HUES48 (cell line): Measurements from ENCODE around the gene RTKN.
A peak's percentile ranks its signal among the peaks of the same experiment; 100 is the strongest.

ENCODE experiments used
- H3K27ac ChIP-seq: one replicate; pipeline ENCODE4 v1.7.0; 2013; ENCODE audit warnings: low read depth, low read length, inconsistent platforms
- H3K27me3 ChIP-seq: 2 replicates; pipeline ENCODE4 v1.6.1; 2013; ENCODE audit warnings: mild to moderate bottlenecking, low read length; ENCODE audit not compliant: control insufficient read depth, insufficient read depth
- H3K36me3 ChIP-seq: 2 replicates; pipeline ENCODE4 v1.6.1; 2013; ENCODE audit warnings: low read length; ENCODE audit not compliant: control insufficient read depth, insufficient read depth
- H3K4me1 ChIP-seq: 2 replicates; pipeline ENCODE4 v1.6.1; 2013; ENCODE audit warnings: mild to moderate bottlenecking, low read length; ENCODE audit not compliant: control insufficient read depth, insufficient read depth
- H3K4me3 ChIP-seq: 2 replicates; pipeline ENCODE4 v1.5.1; 2013; ENCODE audit warnings: mild to moderate bottlenecking, low read depth, low read length
- H3K9ac ChIP-seq: 2 replicates; pipeline ENCODE4 v1.6.1; 2013; ENCODE audit warnings: mild to moderate bottlenecking, low read depth, low read length, moderate library complexity
- H3K9me3 ChIP-seq: 2 replicates; pipeline ENCODE4 v1.6.1; 2013; ENCODE audit warnings: low read length; ENCODE audit not compliant: control insufficient read depth, insufficient read depth

Gene RTKN

GRCh38 chr2:74430502-74430901 lies 11.2 kb downstream of the RTKN start:
- Histone ChIP-seq H3K27me3 (no peaks in the 10 kb centered on the region), H3K9me3 (no peaks in the 10 kb centered on the region), H3K36me3 (peaks cover 76% of the 10 kb centered on the region), H3K9ac (no peak overlapping the region), H3K27ac (no peak overlapping the region), H3K4me1 (no peaks in the 10 kb centered on the region), H3K4me3 (no peak overlapping the region)

DNA sequence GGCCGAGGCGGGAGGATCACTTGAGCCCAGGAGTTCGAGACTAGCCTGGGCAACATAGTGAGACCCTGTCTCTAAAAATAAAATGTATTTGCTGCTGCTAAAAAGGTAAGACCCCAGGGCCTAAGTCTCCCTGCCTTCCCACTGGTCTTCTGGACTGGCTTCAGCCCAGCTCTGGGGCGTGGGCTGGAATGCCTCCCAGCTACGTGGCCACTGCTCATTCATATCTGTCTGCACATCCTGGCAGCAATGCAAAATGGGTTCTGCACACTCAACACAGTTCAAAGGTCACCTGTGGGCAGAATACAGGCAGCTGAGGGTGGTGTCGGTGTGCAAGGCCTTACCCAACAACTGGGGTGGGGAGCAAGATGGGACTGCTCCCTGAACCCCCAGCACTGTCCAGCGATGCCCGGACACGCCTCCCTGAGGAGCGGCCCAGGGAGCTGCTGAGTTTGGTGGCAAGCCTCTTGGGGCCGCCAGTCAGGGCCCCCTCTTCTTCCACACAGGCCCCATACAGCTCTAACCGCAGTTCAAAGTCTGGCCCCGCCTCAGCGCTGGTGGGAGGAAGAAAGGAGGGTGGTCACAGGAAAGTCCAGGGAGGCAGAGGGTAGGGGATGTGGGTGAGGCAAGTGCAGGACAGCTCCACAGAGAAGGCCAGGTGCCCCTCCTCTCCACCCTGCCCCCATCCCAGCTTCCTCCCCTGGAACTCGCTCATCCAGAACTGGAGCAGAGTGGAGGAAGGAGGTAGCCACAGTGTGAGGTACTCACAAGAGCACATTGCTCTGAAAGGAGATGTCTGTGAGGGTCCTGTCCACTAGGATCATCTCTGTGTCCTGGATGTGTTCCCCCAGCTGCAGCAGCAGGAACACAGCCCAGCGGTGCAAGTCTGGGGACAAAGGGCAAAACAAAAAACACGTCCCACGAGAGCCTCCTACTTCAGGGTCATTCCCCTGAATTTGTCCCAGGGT lies 12.0 kb downstream of the RTKN start:
- H3K9ac ChIP-seq, result no peak overlapping the region
- peaks cover 77% of the 10 kb centered on the region for H3K36me3 ChIP-seq
- no peak overlapping the region for H3K4me3 ChIP-seq
- H3K9me3 ChIP-seq, result no peaks in the 10 kb centered on the region
- H3K27me3 ChIP-seq, result no peaks in the 10 kb centered on the region
- H3K4me1 ChIP-seq, result no peaks in the 10 kb centered on the region
- no peak overlapping the region for H3K27ac ChIP-seq

DNA sequence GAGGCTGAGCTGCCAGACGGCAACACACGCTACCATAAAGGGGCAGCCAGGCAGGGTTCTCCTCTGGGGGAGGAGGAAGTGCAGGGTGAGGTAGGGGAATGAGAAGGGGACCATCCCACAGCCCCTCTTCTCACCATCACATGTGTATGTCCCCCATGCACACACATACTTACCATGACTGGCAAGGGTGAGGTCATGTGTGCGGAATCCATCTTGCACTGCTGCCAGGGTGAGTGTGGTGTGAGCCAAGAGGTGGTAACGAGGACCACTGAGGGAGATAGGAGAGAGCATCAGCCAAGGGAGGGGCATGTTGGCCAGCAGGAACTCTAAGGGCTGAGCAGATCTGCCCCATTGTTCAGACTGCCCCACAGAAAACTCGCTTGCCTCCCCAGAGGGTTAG lies 13.1 kb downstream of the RTKN start:
- Histone ChIP-seq H3K9me3 (no peaks in the 10 kb centered on the region), H3K27ac (no peak overlapping the region), H3K4me1 (no peaks in the 10 kb centered on the region), H3K27me3 (no peaks in the 10 kb centered on the region), H3K9ac (no peak overlapping the region), H3K36me3 (peaks cover 80% of the 10 kb centered on the region), H3K4me3 (no peak overlapping the region)

DNA sequence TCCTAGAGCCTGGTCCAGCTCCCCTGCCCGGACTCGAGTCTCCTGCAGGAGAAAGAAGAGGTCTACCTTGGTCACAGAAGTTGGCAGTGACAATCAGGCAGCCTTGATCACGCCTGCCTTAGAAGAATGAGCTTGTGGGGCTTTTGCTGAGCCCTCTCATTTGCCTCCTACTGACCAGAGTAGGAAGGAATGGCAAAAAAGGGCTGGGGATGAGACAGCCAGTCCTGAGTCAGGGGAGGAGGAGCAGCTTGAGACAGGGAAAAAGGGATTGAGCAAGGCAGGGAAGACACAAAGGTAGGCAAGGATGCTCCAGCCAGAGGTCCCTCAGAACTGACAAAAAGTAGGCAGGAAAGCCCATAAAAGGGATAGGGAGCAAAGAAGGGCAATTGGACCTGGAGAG lies 14.2 kb downstream of the RTKN start:
- Histone ChIP-seq H3K4me1 (no peaks in the 10 kb centered on the region), H3K4me3 (no peak overlapping the region), H3K27ac (no peak overlapping the region), H3K27me3 (peaks cover 4% of the 10 kb centered on the region; the same call in 1 of the 2 replicates), H3K9me3 (no peaks in the 10 kb centered on the region), H3K9ac (no peak overlapping the region), H3K36me3 (peaks cover 78% of the 10 kb centered on the region)

GRCh38 chr2:74426181-74426758 lies 15.5 kb downstream of the RTKN start:
- peaks cover 66% of the 10 kb centered on the region for H3K36me3 ChIP-seq
- no peak overlapping the region for H3K27ac ChIP-seq
- H3K4me1 ChIP-seq, result no peaks in the 10 kb centered on the region
- H3K9ac ChIP-seq, result no peak overlapping the region
- peaks cover 4% of the 10 kb centered on the region; the same call in 1 of the 2 replicates for H3K27me3 ChIP-seq
- H3K4me3 ChIP-seq, result no peak overlapping the region
- H3K9me3 ChIP-seq, result no peaks in the 10 kb centered on the region

DNA sequence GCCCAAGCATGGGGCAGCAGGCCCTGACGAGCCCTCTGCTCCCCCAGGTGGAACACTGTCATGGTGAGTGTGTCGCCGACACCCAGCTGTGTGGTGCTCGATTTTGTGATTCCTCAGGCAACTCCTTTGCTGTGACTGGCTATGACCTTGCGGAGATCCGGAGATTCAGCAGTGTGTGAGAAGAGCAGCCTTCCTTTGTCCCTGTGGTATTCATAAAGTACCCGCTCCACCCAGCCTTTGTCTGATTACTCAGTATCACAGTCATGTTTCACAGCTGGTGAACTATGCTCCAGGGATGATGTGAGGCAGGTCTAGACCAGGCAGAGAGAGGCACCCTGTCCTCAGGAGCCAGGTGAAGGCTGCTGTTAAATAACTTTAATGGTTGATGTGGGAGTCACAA lies 16.2 kb downstream of the RTKN start:
- no peaks in the 10 kb centered on the region for H3K9me3 ChIP-seq
- no peak overlapping the region for H3K9ac ChIP-seq
- H3K4me3 ChIP-seq, result no peak overlapping the region
- H3K27ac ChIP-seq, result peak overlapping the region; percentile 8
- peaks cover 60% of the 10 kb centered on the region for H3K36me3 ChIP-seq
- H3K27me3 ChIP-seq, result peaks cover 4% of the 10 kb centered on the region; the same call in 1 of the 2 replicates
- no peaks in the 10 kb centered on the region for H3K4me1 ChIP-seq

- Histone ChIP-seq H3K27me3 (peaks cover 7% of the 10 kb centered on the region; the same call in 1 of the 2 replicates), H3K27ac (peak overlapping the region; percentile 8), H3K9me3 (no peaks in the 10 kb centered on the region), H3K9ac (no peak overlapping the region), H3K4me1 (no peaks in the 10 kb centered on the region), H3K36me3 (peaks cover 55% of the 10 kb centered on the region), H3K4me3 (no peak overlapping the region)
These were observed 16.7 kb downstream of the RTKN start for GRCh38 chr2:74424995-74425406.

DNA sequence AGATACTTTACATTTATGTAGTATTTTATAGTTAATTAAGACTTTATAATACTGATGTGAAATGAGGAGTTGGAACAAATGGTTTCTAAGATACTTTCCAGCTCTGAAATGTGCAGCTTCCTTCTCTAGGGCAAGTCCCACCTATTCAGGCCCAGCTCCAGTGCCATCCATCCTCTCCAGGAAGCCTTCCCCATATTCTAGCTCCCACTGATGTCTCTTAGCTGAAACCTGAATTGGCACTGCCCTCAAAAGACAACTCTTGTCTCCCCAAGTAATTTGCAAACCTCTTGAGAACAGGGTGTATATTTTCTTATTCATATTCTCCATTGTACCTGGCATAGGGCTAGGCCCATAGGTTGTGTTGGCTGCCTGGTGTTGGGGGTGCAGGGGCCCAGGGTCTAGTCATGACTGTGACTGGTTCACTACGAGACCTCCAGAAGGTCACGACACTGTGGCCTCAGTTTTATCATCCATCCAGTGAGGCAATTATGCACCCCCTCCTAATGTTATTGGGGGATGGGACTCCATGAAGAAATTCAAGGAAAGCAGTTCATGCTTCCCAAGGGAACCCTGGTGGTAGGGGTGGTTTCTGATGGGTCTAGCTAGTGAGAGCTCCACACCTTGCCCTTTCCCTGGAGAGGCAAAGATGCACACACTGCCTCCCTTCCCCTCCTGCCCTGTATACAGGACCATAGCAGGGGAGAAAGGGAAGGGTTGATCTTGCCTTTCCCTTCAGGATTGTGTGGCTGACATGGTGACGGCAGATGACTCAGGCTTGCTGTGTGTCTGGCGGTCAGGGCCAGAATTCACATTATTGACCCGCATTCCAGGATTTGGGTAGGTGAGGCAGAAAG lies 17.4 kb downstream of the RTKN start:
- Histone ChIP-seq H3K27me3 (peaks cover 9% of the 10 kb centered on the region; the same call in 1 of the 2 replicates), H3K4me3 (no peak overlapping the region), H3K9ac (no peak overlapping the region), H3K27ac (no peak overlapping the region), H3K9me3 (no peaks in the 10 kb centered on the region), H3K36me3 (peaks cover 48% of the 10 kb centered on the region), H3K4me1 (no peaks in the 10 kb centered on the region)

DNA sequence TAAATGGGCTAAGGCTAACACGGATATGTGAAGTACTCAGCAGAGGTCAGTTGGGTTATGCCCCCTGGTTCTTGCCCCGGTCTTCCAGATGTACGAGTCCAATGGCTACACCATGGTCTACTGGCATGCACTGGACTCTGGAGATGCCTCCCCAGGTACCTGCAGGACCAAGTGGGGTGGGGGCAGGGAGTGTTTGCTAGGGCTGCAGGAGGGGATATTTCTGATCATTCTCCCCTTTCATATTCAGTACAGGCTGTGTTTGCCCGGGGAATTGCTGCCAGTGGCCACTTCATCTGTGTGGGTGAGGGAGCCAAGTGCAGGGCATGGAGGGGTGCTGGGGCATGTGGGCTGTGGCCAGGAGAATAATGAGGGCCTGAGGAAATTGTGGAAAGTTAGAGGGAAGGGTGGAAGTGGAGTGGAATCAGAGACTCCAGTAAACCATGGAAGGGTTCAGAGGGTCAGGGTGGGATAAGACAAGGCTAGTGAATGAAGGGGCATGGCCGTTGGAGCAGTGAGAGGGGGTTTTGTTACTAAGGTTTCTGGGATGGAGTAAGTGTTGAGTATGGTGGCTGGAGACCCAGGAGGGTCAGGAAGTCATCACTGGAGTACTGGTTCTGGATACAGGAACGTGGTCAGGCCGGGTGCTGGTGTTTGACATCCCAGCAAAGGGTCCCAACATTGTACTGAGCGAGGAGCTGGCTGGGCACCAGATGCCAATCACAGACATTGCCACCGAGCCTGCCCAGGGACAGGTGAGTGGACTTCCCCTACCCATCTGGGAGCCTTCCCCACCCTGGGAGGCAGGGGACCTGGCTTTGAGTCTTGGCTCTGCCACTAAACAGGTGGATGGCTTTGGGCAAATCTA lies 18.3 kb downstream of the RTKN start:
- Histone ChIP-seq H3K27me3 (peaks cover 9% of the 10 kb centered on the region; the same call in 1 of the 2 replicates), H3K4me3 (no peak overlapping the region), H3K36me3 (peaks cover 39% of the 10 kb centered on the region), H3K4me1 (no peaks in the 10 kb centered on the region), H3K27ac (no peak overlapping the region), H3K9ac (no peak overlapping the region), H3K9me3 (no peaks in the 10 kb centered on the region)
